Panc1 (cell line): Measurements from ENCODE around the gene PRPF18. TPM values are rescaled to one million over a fixed set of nuclear protein-coding genes. Genes with fewer than 3 reads are reported as not detected.

Experiments used
- ATAC-seq: fragments of 200-7000 bp; cut with Tn5 transposase; 2 replicates; pipeline ENCODE4 v1.9.1; 2020; ENCODE audit warnings: mild to moderate bottlenecking, moderate library complexity
- BruUV-seq: library from RNA; stranded (reverse); fragments of 400-500 nt; replicated peaks from 2 replicates; lab custom pipeline; 2021; lab: Mats Ljungman, UMichigan
- CTCF ChIA-PET: fragments of 300-600 bp; sonication (Branson Sonifier 250); formaldehyde crosslinking; loops from one replicate; lab custom pipeline; 2022; ENCODE audit warnings: antibody characterized with exemption; lab: Charles Lee
- POLR2A ChIA-PET: fragments of 300-600 bp; sonication (Branson Sonifier 250); formaldehyde crosslinking; loops from one replicate; lab custom pipeline; 2022; ENCODE audit warnings: antibody characterized with exemption; lab: Charles Lee
- DNase-seq: peaks from one replicate; pipeline ENCODE4 v3.0.0-alpha.2; 2010; ENCODE audit warnings: low read depth, low spot score
- H3K27ac ChIP-seq: 2 replicates; pipeline ENCODE4 v1.5.1; 2011; ENCODE audit warnings: mild to moderate bottlenecking, low read length, inconsistent platforms
- H3K27me3 ChIP-seq: fragments of 200-500 bp; sonication (Bioruptor generic); 2 replicates; pipeline ENCODE4 v1.6.0; 2014; ENCODE audit warnings: low read length, inconsistent platforms; ENCODE audit not compliant: control insufficient read depth, insufficient read depth
- H3K36me3 ChIP-seq: fragments of 200-500 bp; sonication (Bioruptor generic); 2 replicates; pipeline ENCODE4 v1.5.1; 2014; ENCODE audit warnings: inconsistent platforms, mild to moderate bottlenecking, low read length, moderate library complexity; ENCODE audit not compliant: control insufficient read depth, insufficient read depth
- H3K4me1 ChIP-seq: 2 replicates; pipeline ENCODE4 v1.5.1; 2011; ENCODE audit warnings: inconsistent platforms, mild to moderate bottlenecking, low read length, moderate library complexity; ENCODE audit not compliant: control insufficient read depth, insufficient read depth
- H3K4me3 ChIP-seq, 2 experiments: 2 replicates each; pipeline ENCODE4 v1.5.1; 2011 to 2012; ENCODE audit warnings: low read depth in 2 of 2, low read length in 2 of 2, mild to moderate bottlenecking in 2 of 2, inconsistent platforms in 1 of 2, moderate library complexity in 1 of 2
- H3K9me3 ChIP-seq: fragments of 200-500 bp; sonication (Bioruptor generic); 2 replicates; pipeline ENCODE4 v1.5.1; 2014; ENCODE audit warnings: low read depth, mild to moderate bottlenecking, inconsistent platforms, low read length, moderate library complexity; ENCODE audit not compliant: control insufficient read depth, insufficient read depth
- POLR2AphosphoS5 ChIP-seq: IDR thresholded peaks from 2 replicates; pipeline ENCODE4 v1.6.1; 2012; ENCODE audit warnings: mild to moderate bottlenecking, low read depth, low read length, moderate library complexity
- SIN3A ChIP-seq: IDR thresholded peaks from 2 replicates; pipeline ENCODE4 v1.6.1; 2012; ENCODE audit warnings: low read depth, mild to moderate bottlenecking, low read length, moderate library complexity, borderline replicate concordance; ENCODE audit not compliant: insufficient read depth
- TCF7L2 ChIP-seq: IDR thresholded peaks from 2 replicates; pipeline ENCODE4 v1.6.1; 2011; ENCODE audit warnings: mild to moderate bottlenecking, low read depth, low read length, inconsistent platforms
- in situ Hi-C: cut with HindIII; loops from 2 replicates; pipeline ENCODE4 v1.10.0; 2016; ENCODE audit warnings: low sequenced_read_pairs, low pct_unique_long_range_greater_than_20kb
- intact Hi-C: fragments of 100-400 bp; cut with micrococcal nuclease; formaldehyde crosslinking; loops from one replicate; pipeline ENCODE4 v1.10.0; 2022; ENCODE audit not compliant: unreplicated experiment
- total RNA-seq: library from RNA; stranded (reverse); gene quantifications from one replicate; pipeline ENCODE4 v1.2.1, GENCODE V29; 2021; ENCODE audit not compliant: unreplicated experiment
- TF ChIP-seq, protein P1 (sequence below): fragments of 450-650 bp; IDR thresholded peaks from 2 replicates; pipeline ENCODE4 v1.5.1; 2017; ENCODE audit warnings: mild to moderate bottlenecking
- TF ChIP-seq, protein P2 (sequence below), 2 experiments: IDR thresholded peaks; 2 replicates each; pipeline ENCODE4 v1.6.1; 2011 to 2012; ENCODE audit warnings: low read depth in 2 of 2, control low read depth in 1 of 2, low read length in 1 of 2, mild to moderate bottlenecking in 1 of 2, moderate library complexity in 1 of 2; ENCODE audit not compliant: insufficient read depth in 1 of 2

PRPF18 gene
- total RNA-seq, 1 experiment from 2014 or later = 12.0 TPM

DNA sequence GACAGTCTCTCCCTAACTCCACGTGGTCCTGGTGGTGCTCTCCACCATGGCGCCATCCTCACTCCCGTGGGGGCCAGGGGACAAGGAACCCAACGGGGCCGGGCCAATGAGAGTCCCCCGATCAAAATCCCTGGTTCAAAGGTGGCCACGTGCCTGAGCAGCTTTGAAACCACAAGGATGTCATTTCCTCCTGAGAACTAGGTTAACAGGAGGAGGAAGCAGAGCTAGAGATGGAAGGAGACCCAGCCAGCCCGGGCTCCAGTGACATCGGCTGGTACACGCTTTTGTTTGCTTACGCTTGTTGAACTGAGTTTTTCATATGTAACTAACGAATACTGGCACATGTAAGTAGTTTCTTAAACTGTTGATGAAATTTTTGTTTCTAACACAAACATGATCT lies 61.7 kb downstream of the PRPF18 start:
- intact Hi-C loops = no loop called here
- no peaks in the 10 kb centered on the region for H3K4me1 ChIP-seq
- ATAC-seq (no peak), DNase-seq (no peak)
- H3K9me3 ChIP-seq = no peaks in the 10 kb centered on the region
- BruUV-seq = no TSS peak
- ChIA-PET CTCF (no interaction called here), POLR2A (no interaction called here)
- no peaks in the 10 kb centered on the region for H3K36me3 ChIP-seq
- H3K27ac ChIP-seq = no peak overlapping the region
- H3K4me3 ChIP-seq = no peak overlapping the region
- in situ Hi-C loops = no loop called here
- TF ChIP-seq, protein P1, sequence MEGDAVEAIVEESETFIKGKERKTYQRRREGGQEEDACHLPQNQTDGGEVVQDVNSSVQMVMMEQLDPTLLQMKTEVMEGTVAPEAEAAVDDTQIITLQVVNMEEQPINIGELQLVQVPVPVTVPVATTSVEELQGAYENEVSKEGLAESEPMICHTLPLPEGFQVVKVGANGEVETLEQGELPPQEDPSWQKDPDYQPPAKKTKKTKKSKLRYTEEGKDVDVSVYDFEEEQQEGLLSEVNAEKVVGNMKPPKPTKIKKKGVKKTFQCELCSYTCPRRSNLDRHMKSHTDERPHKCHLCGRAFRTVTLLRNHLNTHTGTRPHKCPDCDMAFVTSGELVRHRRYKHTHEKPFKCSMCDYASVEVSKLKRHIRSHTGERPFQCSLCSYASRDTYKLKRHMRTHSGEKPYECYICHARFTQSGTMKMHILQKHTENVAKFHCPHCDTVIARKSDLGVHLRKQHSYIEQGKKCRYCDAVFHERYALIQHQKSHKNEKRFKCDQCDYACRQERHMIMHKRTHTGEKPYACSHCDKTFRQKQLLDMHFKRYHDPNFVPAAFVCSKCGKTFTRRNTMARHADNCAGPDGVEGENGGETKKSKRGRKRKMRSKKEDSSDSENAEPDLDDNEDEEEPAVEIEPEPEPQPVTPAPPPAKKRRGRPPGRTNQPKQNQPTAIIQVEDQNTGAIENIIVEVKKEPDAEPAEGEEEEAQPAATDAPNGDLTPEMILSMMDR = no peak
- no peak for TF ChIP-seq POLR2AphosphoS5
- TF ChIP-seq, protein P2, sequence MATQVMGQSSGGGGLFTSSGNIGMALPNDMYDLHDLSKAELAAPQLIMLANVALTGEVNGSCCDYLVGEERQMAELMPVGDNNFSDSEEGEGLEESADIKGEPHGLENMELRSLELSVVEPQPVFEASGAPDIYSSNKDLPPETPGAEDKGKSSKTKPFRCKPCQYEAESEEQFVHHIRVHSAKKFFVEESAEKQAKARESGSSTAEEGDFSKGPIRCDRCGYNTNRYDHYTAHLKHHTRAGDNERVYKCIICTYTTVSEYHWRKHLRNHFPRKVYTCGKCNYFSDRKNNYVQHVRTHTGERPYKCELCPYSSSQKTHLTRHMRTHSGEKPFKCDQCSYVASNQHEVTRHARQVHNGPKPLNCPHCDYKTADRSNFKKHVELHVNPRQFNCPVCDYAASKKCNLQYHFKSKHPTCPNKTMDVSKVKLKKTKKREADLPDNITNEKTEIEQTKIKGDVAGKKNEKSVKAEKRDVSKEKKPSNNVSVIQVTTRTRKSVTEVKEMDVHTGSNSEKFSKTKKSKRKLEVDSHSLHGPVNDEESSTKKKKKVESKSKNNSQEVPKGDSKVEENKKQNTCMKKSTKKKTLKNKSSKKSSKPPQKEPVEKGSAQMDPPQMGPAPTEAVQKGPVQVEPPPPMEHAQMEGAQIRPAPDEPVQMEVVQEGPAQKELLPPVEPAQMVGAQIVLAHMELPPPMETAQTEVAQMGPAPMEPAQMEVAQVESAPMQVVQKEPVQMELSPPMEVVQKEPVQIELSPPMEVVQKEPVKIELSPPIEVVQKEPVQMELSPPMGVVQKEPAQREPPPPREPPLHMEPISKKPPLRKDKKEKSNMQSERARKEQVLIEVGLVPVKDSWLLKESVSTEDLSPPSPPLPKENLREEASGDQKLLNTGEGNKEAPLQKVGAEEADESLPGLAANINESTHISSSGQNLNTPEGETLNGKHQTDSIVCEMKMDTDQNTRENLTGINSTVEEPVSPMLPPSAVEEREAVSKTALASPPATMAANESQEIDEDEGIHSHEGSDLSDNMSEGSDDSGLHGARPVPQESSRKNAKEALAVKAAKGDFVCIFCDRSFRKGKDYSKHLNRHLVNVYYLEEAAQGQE (IDR thresholded peaks at IDR 0.05; ENCODE audit: insufficient read depth in 1 of 2, low read depth in 2 of 2, low read length in 1 of 2) = no peak
- no peak for TF ChIP-seq TCF7L2
- no peak for TF ChIP-seq SIN3A
- H3K27me3 ChIP-seq = no peaks in the 10 kb centered on the region

DNA sequence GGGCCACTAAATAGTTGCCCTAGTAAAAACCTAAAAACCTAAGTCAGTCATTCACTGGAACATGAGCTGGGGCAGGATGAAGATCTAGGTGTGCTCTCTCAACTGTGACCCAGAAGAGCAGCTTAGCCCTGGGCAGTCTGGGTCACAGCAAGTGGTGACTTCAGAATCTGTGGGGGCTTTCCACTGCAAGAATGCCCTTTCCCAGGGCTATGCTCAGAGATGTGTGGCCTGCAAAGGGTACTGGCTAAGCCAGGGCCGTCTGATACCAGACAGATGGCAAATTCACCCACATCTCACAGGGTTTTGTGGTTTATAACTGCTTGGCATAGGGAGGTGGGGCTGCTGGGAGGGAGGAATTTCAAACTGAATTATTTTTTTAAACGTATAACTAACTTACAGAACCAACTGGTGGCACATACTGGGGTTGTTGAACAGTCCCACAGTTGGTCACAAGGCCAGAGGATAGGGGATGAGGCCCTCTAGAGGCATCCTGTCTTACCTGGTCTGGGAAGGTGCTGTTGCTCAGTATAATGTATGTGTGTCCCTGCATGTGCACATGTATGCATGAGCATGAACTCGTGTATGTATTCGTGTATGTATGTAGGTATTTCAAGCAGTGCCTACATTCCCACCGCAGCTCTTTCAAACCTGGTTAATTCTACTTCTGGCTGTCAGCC lies 63.2 kb downstream of the PRPF18 start:
- POLR2A ChIA-PET = no interaction called here
- TF ChIP-seq, protein P1 = 0 out of 2 replicates have a peak, but pooled peaks have one; percentile 4
- TF ChIP-seq TCF7L2 = no peak
- intact Hi-C loops (no loop called here), in situ Hi-C loops (no loop called here)
- no peaks in the 10 kb centered on the region for H3K27me3 ChIP-seq
- BruUV-seq = no TSS peak
- ATAC-seq (no peak), DNase-seq (no peak)
- no peaks in the 10 kb centered on the region for H3K36me3 ChIP-seq
- no peaks in the 10 kb centered on the region for H3K9me3 ChIP-seq
- H3K4me1 ChIP-seq = no peaks in the 10 kb centered on the region
- CTCF ChIA-PET = no interaction called here
- H3K4me3 ChIP-seq = no peak overlapping the region
- no peak overlapping the region for H3K27ac ChIP-seq
